Right renal cortex interstitium (tissue), 3 donors: ENCODE measurements around the gene CES4A. TPM values are rescaled to one million over a fixed set of nuclear protein-coding genes. Genes with fewer than 3 reads are reported as not detected.
"Not testable (repeated sequence)": the region's sequence is repeated elsewhere in the genome, so short reads cannot be mapped to it uniquely, and the experiment has no call there.

ENCODE experiments used
- DNase-seq, 3 donors: peaks; one replicate each; pipeline ENCODE4 v3.0.0-alpha.2; 2013; ENCODE audit warnings: low read depth in 3 of 3, low spot score in 2 of 3
- polyA plus RNA-seq, 3 donors: library from polyadenylated mRNA; unstranded; fragments of 120-200 nt; gene quantifications; one replicate each; pipeline ENCODE4 v1.2.1, GENCODE V29; 2013; ENCODE audit not compliant: insufficient read length in 3 of 3

The CES4A gene
- polyA plus RNA-seq, 3 donors = 6.1 to 6.8 (median 6.7) TPM

DNA sequence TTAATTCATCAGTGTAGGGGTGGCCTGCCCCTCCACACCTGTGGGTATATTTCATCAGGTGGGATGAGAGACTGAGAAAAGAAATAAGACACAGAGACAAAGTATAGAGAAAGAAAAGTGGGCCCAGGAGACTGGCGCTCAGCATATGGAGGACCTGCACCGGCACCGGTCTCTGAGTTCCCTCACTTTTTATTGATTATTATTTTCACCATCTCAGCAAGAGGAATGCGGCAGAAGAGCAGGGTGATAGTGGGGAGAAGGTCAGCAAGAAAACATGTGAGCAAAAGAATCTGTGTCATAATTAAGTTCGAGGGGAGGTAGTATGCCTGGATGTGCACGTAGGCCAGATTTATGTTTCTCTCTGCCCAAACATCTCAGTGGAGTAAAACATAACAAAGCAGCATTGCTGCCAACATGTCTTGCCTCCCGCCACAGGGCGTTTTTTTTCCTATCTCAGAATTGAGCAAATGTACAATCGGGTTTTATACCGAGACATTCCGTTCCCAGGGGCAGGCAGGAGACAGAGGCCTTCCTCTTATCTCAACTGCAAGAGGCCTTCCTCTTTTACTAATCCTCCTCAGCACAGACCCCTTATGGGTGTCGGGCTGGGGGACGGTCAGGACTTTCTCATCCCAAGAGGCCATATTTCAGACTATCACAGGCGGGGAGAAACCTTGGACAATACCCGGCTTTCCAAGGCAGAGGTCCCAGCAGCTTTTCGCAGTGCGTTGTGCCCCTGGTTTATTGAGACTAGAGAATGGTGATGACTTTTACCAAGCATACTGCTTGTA lies 32.8 kb upstream of the CES4A start:
- not testable (repeated sequence) for DNase-seq

DNA sequence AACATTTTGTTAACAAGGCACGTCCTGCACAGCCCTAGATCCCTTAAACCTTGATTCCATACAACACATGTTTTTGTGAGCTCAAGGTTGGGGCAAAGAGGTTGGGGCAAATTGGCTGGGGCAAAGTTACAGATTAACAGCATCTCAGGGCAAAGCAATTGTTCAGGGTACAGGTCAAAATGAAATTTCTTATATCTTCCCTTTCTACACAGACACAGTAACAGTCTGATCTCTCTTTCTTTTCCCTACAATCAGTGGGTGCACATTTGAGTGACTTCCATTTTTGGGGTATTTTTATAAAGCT lies 32.3 kb upstream of the CES4A start:
- DNase-seq = not testable (repeated sequence)

DNA sequence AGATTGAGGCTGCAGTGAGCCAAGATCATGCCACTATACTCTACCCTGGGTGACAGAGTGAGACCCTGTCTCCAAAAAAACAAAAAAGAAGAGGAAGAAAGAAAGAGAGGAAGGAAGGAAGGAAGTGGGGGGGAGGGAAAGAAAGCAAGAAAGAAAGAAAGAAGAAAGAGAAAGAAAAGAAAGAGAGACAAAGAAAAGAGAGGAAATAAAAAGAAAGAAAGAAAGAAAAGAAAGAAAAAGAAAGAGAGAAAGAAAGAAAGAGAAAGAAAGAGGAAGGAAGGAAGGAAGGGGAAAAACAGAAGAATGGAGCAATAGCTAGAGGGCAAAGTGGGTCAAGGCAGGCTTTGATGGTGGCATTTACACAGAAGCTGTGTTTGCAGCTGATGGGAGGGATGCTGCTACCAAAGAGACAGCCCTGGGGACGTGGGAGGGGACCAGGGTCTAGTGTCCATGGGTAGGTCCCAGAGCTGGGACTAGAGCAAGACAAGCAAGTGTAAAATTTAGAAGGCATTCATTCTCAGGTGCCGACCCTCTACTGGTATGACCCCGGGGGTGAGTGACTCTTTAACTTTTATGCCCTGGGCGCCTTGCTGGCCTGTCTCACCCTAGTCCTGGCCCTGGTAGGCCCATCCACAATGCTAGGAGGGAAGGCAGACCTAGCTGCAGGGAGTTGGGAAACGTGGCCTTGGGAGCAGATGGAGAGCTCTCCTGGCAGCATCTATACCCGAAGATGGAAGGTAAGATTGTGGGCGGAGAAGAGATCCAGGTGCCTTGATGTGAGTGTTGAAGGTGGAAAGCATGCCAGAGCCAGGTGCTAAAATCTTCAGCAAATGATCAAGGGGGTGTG lies 29.3 kb upstream of the CES4A start:
- no peak for DNase-seq

DNA sequence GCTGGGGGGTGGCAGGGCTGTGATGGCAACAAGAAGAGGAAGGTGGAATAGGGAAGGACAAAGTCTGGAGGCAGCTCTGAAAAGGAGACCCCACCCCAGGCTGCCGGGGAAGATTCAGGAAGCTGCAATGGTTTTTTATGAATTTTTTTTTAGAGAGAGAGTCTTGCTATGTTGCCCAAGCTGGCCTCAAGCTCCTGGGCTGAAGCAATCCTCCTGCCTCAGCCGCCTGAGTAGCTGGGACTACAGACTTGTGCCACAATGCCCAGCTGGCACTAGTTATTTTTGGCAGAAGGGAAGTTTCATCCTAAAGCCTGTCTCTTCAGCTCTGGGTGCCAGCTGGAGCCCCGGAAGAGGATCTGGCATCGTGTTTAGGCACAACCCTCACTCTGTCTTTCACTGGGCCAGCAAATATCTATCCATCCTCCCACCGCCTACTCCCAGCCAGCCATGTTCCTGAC lies 28.7 kb upstream of the CES4A start:
- DNase-seq = no peak

DNA sequence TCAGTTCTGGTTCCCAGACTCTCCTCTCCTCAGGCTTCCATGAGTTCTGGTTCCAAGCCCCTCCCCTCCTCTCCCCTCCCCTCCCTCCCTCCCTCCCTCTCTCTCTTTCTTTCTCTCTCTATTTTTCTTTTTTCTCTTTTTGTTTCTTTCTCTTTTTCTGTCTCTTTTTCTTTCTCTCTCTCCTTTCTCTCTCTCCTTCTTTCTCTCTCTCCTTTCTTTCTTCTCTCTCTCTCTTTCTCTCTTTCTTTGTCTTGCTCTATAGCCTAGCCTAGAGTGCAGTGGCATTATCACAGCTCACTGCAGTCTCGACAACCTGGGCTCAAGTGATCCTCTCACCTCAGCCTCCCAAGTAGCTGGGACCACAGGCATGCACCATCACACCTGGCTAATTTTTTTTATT lies 28.1 kb upstream of the CES4A start:
- DNase-seq = no peak

DNA sequence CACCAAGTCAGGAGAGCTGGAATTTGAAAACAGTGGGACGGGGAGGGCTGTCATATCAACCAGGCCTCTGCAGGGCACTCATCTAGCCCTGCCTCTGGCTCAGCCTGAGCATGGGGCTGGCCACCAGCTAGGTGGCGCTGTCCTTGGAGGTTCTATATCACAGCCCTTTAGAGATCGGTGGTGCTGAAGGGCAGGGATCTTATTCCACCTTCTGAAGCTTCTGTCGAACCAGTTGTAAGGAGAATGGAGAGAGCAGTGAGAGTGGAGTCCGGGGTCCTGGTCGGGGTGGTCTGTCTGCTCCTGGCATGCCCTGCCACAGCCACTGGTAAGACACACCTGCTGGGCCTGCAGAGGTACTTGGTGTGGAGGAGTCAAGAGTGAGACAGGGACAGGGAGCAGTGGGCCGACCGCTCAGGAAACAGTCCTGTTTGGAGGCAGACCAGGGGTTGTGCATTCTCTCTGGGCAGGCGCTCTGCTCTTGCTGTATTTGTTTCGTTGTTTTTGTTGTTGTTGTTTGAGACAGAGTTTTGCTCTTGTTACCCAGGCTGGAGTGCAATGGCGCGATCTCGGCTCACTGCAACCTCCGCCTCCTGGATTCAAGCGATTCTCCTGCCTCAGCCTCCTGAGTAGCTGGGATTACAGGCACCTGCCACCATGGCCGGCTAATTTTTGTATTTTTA lies 27.2 kb upstream of the CES4A start, which contains the start of gene CES3:
Gene CES3 (plus strand): TSS at position 202 of the 680 bp plus-strand sequence. CDS start 42 bp downstream, at position 244.
- DNase-seq = peak in 1 of 3 donors; percentile 41

DNA sequence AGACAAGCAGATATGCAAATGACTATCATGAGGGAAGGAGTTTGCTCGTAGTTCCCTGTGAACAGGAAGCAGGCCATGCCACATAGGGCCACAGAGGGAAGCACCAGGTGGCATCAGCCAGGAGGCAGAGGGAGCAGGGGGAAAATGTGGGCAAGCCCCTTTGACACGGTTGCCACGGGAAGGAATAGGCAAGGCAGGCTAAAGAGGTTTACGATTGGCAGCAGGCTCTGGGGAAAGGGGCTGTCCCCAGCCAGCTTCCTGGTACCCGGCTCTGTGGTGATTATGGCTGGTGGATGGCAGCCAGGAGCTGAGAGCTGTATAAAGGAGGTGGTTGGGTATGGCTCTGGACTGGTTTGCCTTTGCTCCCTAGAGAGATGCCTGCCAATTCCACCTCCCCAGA lies 26.5 kb upstream of the CES4A start:
- no peak for DNase-seq

DNA sequence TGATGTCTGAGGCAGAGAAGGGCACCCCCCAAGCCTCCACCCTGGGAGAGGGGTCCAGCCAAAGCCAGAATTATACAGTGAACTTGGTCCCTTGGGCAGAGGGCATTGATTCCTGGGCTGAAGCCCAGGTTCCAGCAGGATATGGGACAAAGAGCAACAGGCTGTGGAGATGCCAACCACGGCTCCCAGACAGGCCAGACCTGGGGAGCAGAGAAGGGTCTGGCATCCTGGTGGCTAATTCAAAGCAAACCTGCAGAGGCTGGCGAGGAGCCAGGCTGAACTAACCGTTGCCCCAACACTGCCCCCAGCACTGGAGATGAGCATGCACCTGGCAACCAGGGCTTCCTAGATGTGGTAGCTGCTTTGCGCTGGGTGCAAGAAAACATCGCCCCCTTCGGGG lies 24.3 kb upstream of the CES4A start:
- no peak for DNase-seq

DNA sequence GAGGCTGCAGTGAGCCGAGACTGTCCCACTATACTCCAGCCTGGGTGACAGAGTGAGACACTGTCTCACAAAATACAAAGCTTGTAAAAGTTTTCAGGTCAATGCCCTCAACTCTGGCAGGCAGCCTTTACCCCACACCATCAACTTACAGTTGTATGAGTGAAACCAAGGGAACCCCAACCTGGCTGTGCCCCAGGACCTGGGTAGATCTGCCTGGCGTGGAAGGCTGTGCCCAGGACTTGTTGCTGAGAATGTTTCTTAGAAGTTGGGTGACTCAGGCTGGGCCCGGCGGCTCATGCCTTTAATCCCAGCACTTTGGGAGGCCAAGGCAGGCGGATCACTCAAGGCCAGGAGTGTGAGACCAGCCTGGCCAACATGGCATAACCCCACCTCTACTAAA lies 19.5 kb upstream of the CES4A start:
- no peak for DNase-seq

DNA sequence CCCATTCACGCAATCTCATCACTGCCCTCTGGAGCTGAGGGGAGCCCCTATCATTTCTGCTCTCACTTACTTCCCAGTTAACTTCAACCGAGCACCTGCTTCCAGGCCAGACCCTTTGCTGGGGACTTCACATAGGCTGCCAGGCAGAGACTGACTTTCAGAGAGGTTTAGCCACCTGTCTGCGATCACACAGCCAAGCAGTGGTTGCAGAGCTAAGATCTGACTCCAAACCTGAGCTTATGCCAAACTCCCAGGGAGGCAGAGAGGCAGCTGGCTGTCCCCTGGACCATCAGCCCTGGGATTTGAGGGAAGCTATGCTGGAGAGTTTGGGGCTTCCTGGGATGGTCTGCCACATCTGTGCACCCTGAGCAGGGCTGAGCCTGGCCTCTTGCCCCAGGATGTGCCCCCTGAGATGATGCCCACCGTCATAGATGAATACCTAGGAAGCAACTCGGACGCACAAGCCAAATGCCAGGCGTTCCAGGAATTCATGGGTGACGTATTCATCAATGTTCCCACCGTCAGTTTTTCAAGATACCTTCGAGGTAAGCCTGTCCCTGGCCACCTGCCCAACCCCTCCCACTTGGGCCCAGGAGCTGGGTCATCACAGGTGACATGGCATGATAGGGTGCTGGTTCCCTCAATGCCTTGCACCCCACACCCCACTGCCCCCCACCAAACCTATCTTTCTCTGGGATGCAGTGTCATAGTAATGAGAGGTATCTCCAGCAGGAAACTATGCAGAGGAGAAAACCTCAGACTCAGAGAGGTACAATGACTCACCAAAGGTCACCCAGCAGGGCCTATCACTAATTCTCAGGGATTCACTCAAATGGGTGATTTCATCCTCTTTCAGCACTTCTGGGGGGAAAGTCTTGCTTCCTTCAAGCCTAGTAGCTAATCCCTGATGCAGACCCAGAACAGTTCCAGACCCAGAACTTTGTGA lies 17.3 kb upstream of the CES4A start:
- no peak for DNase-seq

DNA sequence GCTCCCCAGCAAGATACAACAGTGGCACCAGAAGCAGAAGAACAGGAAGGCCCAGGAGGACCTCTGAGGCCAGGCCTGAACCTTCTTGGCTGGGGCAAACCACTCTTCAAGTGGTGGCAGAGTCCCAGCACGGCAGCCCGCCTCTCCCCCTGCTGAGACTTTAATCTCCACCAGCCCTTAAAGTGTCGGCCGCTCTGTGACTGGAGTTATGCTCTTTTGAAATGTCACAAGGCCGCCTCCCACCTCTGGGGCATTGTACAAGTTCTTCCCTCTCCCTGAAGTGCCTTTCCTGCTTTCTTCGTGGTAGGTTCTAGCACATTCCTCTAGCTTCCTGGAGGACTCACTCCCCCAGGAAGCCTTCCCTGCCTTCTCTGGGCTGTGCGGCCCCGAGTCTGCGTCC lies 15.4 kb upstream of the CES4A start:
- no peak for DNase-seq

DNA sequence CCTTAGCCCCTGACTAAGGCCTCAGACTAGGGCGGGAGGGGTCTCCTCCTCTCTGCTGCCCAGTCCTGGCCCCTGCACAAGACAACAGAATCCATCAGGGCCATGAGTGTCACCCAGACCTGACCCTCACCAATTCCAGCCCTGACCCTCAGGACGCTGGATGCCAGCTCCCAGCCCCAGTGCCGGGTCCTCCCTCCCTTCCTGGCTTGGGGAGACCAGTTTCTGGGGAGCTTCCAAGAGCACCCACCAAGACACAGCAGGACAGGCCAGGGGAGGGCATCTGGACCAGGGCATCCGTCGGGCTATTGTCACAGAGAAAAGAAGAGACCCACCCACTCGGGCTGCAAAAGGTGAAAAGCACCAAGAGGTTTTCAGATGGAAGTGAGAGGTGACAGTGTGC lies 14.7 kb upstream of the CES4A start:
- no peak for DNase-seq

DNA sequence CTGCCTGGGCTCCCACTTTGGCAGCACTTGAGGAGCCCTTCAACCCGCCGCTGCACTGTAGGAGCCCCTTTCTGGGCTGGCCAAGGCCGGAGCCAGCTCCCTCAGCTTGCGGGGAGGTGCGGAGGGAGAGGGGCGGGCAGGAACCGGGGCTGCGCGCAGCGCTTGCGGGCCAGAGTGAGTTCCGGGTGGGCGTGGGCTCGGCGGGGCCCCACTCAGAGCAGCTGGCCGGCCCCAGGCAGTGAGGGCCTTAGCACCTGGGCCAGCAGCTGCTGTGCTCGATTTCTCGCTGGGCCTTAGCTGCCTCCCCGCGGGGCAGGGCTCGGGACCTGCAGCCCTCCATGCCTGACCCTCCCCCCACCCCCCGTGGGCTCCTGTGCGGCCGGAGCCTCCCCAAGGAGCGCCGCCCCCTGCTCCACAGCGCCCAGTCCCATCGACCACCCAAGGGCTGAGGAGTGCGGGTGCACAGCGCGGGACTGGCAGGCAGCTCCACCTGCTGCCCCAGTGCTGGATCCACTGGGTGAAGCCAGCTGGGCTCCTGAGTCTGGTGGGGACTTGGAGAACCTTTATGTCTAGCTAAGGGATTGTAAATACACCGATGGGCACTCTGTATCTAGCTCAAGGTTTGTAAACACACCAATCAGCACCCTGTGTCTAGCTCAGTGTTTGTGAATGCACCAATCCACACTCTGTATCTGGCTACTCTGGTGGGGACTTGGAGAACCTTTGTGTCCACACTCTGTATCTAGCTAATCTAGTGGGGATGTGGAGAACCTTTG lies 14.0 kb upstream of the CES4A start:
- DNase-seq = not testable (repeated sequence)

DNA sequence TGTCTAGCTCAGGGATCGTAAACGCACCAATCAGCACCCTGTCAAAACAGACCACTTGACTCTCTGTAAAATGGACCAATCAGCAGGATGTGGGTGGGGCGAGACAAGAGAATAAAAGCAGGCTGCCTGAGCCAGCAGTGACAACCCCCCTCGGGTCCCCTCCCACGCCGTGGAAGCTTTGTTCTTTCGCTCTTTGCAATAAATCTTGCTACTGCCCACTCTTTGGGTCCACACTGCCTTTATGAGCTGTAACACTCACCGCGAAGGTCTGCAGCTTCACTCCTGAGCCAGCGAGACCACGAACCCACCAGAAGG lies 13.5 kb upstream of the CES4A start:
- DNase-seq = not testable (repeated sequence)

DNA sequence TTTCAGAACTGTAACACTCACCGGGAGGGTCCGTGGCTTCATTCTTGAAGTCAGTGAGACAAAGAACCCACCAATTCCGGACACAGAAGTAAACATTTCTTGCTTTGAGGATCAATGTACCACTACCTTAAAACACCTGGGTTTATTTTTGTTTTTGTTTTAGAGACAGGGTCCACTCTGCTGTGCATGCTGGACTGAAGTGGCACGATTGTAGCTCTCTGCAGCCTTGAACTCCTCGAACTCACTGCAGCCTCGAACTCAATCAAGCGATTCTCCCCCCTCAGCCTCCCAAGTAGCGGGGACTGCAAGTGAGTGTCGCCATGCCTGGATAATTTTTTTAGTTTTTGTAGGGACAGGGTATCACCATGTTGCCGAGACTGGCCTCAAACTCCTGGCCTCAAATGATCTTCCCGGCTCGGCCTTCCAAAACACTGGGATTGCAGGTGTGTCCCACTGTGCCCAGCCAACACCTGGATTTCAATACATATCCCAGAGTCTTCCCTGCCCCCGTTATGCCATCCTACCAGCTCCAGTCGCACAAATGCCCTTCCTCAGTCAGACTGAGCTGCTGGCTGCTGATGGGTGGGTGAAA lies 13.0 kb upstream of the CES4A start:
- DNase-seq = no peak

DNA sequence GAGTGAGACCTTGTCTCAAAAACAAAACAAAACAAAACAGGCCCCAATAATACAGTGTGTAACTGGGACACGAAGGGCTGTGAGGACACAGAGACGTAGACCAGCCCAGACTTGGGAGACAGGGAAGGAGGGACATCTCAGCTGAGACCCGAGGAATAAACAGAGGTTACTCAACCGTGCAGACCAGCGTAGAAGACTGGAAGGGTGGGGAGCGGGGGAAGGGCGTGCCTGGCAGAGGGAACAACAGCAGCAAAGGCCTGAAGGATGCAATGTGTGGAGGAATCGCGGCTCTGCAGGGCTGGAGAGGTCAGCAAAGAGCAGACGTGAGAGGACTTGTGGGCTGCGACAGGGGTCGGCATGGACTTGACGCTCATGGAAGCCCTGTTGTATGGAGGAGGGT lies 11.6 kb upstream of the CES4A start:
- no peak for DNase-seq

DNA sequence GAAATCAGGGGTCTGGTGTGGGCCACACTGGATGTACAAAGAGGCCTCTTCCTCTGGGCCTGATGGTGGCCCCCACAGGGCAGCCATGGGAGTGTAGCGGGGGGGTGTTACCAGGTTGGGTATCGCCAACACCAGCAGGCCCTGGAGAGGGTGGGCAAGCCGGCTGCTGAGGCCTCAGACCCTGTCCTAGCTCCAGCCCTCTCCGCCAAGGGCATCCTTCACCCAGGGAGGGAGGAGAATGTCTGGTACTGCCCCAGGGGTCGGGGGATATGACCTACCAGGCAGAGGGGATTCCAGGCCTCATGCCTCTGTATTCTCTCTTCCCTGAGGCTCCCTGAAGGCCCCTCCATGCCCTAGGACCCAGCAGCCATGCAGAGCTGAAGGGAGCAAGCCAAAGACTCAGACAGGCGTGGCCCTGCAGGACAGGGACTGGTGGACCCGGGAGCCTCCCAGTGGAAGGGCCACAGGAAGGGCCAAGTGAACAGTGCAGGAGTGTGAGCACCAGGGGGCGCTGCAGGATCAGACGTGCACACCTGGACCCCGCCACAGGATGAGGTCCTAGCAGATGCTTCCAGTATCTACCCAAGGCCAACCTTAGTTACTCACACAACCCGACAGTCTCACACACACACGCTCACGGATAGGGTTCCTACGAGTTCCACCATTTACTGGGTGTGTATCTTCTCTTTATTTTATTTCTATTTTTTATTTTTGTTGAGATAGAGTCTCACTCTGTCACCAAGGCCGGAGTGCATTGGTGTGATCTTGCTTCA lies 10.9 kb upstream of the CES4A start:
- peak in 2 of 3 donors; percentile 50 to 56 for DNase-seq

DNA sequence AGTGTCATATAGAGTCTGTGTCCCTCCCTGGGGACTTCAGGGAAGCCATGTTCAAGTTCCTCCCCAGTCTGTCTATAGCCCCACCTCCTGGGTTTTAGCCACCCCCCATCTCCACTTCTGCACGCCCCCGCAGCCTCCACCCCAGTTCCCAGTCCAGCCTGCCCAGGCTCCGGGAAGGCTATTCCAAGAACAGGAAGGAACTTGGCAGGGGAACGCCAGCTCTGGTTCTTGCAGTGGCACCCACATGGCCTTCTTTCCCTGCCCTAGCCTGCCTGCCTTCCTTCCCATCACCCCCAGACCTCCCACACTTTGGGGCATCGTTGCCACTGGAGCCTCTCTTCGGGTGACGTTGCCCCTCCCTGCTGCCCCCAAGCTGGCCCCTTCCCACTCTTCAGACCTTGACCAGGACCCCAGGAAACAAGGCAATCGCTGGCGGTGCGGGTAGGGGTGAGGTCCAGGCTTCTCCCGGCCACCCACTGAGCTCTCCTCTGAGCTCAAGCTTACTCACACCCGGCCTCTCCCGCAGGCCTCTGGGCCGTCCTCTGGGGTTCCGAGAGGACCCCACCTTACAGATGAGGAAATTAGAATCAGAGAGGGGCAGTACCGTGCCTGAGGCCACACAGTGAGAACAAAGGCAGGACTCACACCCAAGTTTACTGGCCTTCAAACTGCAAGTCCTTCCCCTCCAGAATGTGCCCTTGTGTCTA lies 9.2 kb upstream of the CES4A start:
- no peak for DNase-seq
